GM12878 (cell line): ENCODE data around the gene GABBR2.

Experiments used
- JUND ChIP-seq: IDR thresholded peaks from 2 replicates; pipeline ENCODE4 v1.6.1; 2012; ENCODE audit warnings: low read depth, mild to moderate bottlenecking, low read length, improper control_type of control experiment, moderate library complexity
- NKRF ChIP-seq: fragments of 450-650 bp; conservative IDR thresholded peaks from 2 replicates; pipeline ENCODE4 v1.6.1; 2017; ENCODE audit warnings: mild to moderate bottlenecking, moderate library complexity
- YY1 ChIP-seq: IDR thresholded peaks from 2 replicates; pipeline ENCODE4 v1.6.1; 2011; ENCODE audit warnings: low read depth, mild to moderate bottlenecking, low read length
- ZNF274 ChIP-seq: IDR thresholded peaks from one replicate; pipeline ENCODE4 v1.8.0; 2011; ENCODE audit not compliant: insufficient read length, insufficient read depth

- no peak for TF ChIP-seq YY1
- no peak for TF ChIP-seq JUND
- no peak for TF ChIP-seq NKRF
- no peak for TF ChIP-seq ZNF274
Observed at GRCh38 chr9:98570663-98571440, 137.9 kb downstream of the GABBR2 start.
